ENCODE data around the gene DNAJA3.

The DNAJA3 gene

GRCh38 chr16:4395055-4395726 is 30.5 kb upstream of the DNAJA3 start:
- no peak for TF ChIP-seq CTCF (IDR thresholded peaks at IDR 0.05; ENCODE audit: low read depth, low read length)
- no peaks in the 10 kb centered on the region; the same call in 1 of the 2 replicates for H3K36me3 ChIP-seq
- H3K27ac ChIP-seq, result no peak overlapping the region
- no peak for DNase-seq
- no peaks in the 10 kb centered on the region for H3K9me3 ChIP-seq (ENCODE audit: severe bottlenecking)
- no peaks in the 10 kb centered on the region for H3K27me3 ChIP-seq (ENCODE audit: insufficient read depth, low read depth, severe bottlenecking)
- H3K4me3 ChIP-seq (ENCODE audit: low read depth, low read length), result no peak overlapping the region

GRCh38 chr16:4399001-4399730 is 26.5 kb upstream of the DNAJA3 start:
- no peaks in the 10 kb centered on the region for H3K27me3 ChIP-seq (ENCODE audit: insufficient read depth, low read depth, severe bottlenecking)
- DNase-seq, result no peak
- no peak overlapping the region for H3K4me3 ChIP-seq (ENCODE audit: low read depth, low read length)
- no peak for TF ChIP-seq CTCF (IDR thresholded peaks at IDR 0.05; ENCODE audit: low read depth, low read length)
- no peak overlapping the region for H3K27ac ChIP-seq
- no peaks in the 10 kb centered on the region for H3K36me3 ChIP-seq
- no peaks in the 10 kb centered on the region for H3K9me3 ChIP-seq (ENCODE audit: severe bottlenecking)

GRCh38 chr16:4401094-4401501 is 24.6 kb upstream of the DNAJA3 start:
- DNase-seq, result no peak
- H3K36me3 ChIP-seq, result no peaks in the 10 kb centered on the region; the same call in 1 of the 2 replicates
- H3K4me3 ChIP-seq (ENCODE audit: low read depth, low read length), result no peak overlapping the region
- no peaks in the 10 kb centered on the region for H3K9me3 ChIP-seq (ENCODE audit: severe bottlenecking)
- TF ChIP-seq CTCF (IDR thresholded peaks at IDR 0.05; ENCODE audit: low read depth, low read length), result no peak
- no peak overlapping the region for H3K27ac ChIP-seq
- no peaks in the 10 kb centered on the region for H3K27me3 ChIP-seq (ENCODE audit: insufficient read depth, low read depth, severe bottlenecking)

GRCh38 chr16:4401510-4401909 is 24.2 kb upstream of the DNAJA3 start:
- no peak for TF ChIP-seq CTCF (IDR thresholded peaks at IDR 0.05; ENCODE audit: low read depth, low read length)
- DNase-seq, result no peak
- H3K9me3 ChIP-seq (ENCODE audit: severe bottlenecking), result no peaks in the 10 kb centered on the region
- H3K27ac ChIP-seq, result no peak overlapping the region
- H3K4me3 ChIP-seq (ENCODE audit: low read depth, low read length), result no peak overlapping the region
- H3K27me3 ChIP-seq (ENCODE audit: insufficient read depth, low read depth, severe bottlenecking), result no peaks in the 10 kb centered on the region
- no peaks in the 10 kb centered on the region; the same call in 1 of the 2 replicates for H3K36me3 ChIP-seq

GRCh38 chr16:4402439-4403132 is 23.1 kb upstream of the DNAJA3 start:
- H3K4me3 ChIP-seq (ENCODE audit: low read depth, low read length), result no peak overlapping the region
- H3K9me3 ChIP-seq (ENCODE audit: severe bottlenecking), result no peaks in the 10 kb centered on the region
- no peaks in the 10 kb centered on the region; the same call in 1 of the 2 replicates for H3K36me3 ChIP-seq
- peak; percentile 93 for TF ChIP-seq CTCF (IDR thresholded peaks at IDR 0.05; ENCODE audit: low read depth, low read length)
- H3K27ac ChIP-seq, result no peak overlapping the region
- no peaks in the 10 kb centered on the region for H3K27me3 ChIP-seq (ENCODE audit: insufficient read depth, low read depth, severe bottlenecking)
- peak; percentile 79 for DNase-seq

Measured in WERI-Rb-1 (cell line).